Testis (tissue), 3 donors: Measurements from ENCODE around the gene MXD1. TPM values are rescaled to one million over a fixed set of nuclear protein-coding genes. Genes with fewer than 3 reads are reported as not detected.

ENCODE experiments used
- DNase-seq: peaks from one replicate; pipeline ENCODE4 v3.0.0-alpha.2; 2019
- H3K27ac ChIP-seq, 2 donors: fragments of 200-600 bp; sonication (generic); one replicate each; pipeline ENCODE4 v1.5.1; 2019
- H3K27me3 ChIP-seq: fragments of 200-600 bp; sonication (generic); one replicate; pipeline ENCODE4 v1.5.1; 2019
- H3K36me3 ChIP-seq: fragments of 200-600 bp; sonication (generic); one replicate; pipeline ENCODE4 v1.5.1; 2017; ENCODE audit warnings: low read depth; ENCODE audit errors: missing control alignments
- H3K4me1 ChIP-seq: fragments of 200-600 bp; sonication (generic); one replicate; pipeline ENCODE4 v1.5.1; 2019
- H3K4me3 ChIP-seq, 2 donors: fragments of 200-600 bp; sonication (generic); one replicate each; pipeline ENCODE4 v1.5.1; 2017 to 2019
- H3K9me3 ChIP-seq: fragments of 200-600 bp; sonication (generic); one replicate; pipeline ENCODE4 v1.5.1; 2017
- CTCF ChIP-seq, 3 experiments: fragments of 450-650 bp in 2 of 3; fragments of 200-600 bp in 1 of 3; sonication (generic) in 1 of 3; IDR thresholded peaks; one replicate each; pipeline ENCODE4 v1.5.1; 2016 to 2019; ENCODE audit warnings: antibody characterized with exemption in 3 of 3, mild to moderate bottlenecking in 2 of 3, moderate library complexity in 1 of 3
- POLR2A ChIP-seq: fragments of 450-650 bp; IDR thresholded peaks from one replicate; pipeline ENCODE4 v1.6.1; 2017; ENCODE audit warnings: antibody characterized with exemption, mild to moderate bottlenecking, moderate library complexity
- WGBS, 2 donors: methylation state at CpG; one replicate each; pipeline ENCODE4 v1.1.5; 2018; 5-methylcytosine and 5-hydroxymethylcytosine counted together
- intact Hi-C: fragments of 100-400 bp; cut with DNase I; formaldehyde crosslinking; loops from one replicate; pipeline ENCODE4 v1.15.1; 2023; ENCODE audit warnings: low total_unique reads
- polyA plus RNA-seq: library from polyadenylated mRNA; stranded (reverse); fragments of 350-450 nt; fragmentation: Illumina TruSeq; extraction: RNeasy Lipid Tissue Mini Kit (QIAGEN cat#74804); gene quantifications from one replicate; pipeline ENCODE4 v1.2.3, GENCODE V29; 2014; ENCODE audit warnings: low read depth, low replicate concordance; ENCODE audit not compliant: insufficient read depth
- small RNA-seq, 2 donors: library from RNA; depleted of rRNA; stranded (forward); fragments of <200 nt; gene quantifications; one replicate each; pipeline ENCODE3, GENCODE V24; 2016
- total RNA-seq, 2 donors: library from RNA; depleted of rRNA; stranded (reverse); fragments of >200 nt; gene quantifications; one replicate each; pipeline ENCODE4 v1.2.3, GENCODE V29; 2016

The MXD1 gene
- total and polyA plus RNA-seq, 3 donors from 2014 or later, result 8.4 to 16.8 (median 11.0) TPM

GRCh38 chr2:69989441-69990105 lies 74.7 kb downstream of the MXD1 start:
- WGBS, 2 donors, result 90 to 92% methylated on average over 7 to 12 of the region's 12 CpGs
- intact Hi-C loops, result no loop called here
- no peaks in the 10 kb centered on the region for H3K36me3 ChIP-seq
- H3K27me3 ChIP-seq, result no peaks in the 10 kb centered on the region
- no peaks in the 10 kb centered on the region for H3K9me3 ChIP-seq
- no peaks in the 10 kb centered on the region for H3K4me1 ChIP-seq
- no peak overlapping the region for H3K4me3 ChIP-seq
- H3K27ac ChIP-seq, result no peak overlapping the region
- no peak for DNase-seq
- no peak for TF ChIP-seq POLR2A
- no peak for TF ChIP-seq CTCF (IDR thresholded peaks at IDR 0.05)

Small RNA genes within 50 kb of the gene (small RNA-seq; reads per million reads assigned to genes)
- gene RPL23AP92, result 0 reads per million in 2 donors

Other genes with a start within 250 kb of the MXD1 start
- gene ANXA4, start 173.0 kb upstream of the MXD1 start, total RNA-seq, result 10 to 100 TPM; 27.1 to 30.2 TPM
- 71.2 TPM for gene ANXA4, start 173.0 kb upstream of the MXD1 start, polyA plus RNA-seq
- 10 to 100 TPM; 19.9 to 27.6 TPM for gene GMCL1, start 85.4 kb upstream of the MXD1 start, total RNA-seq
- gene GMCL1, start 85.4 kb upstream of the MXD1 start, polyA plus RNA-seq, result 30.5 TPM
- 10 to 100 TPM; 77.1 to 78.3 TPM for gene SNRNP27, start 21.2 kb upstream of the MXD1 start, total RNA-seq
- gene SNRNP27, start 21.2 kb upstream of the MXD1 start, polyA plus RNA-seq, result 43.8 TPM
- 1 to 10 TPM; 8.2 to 9.2 TPM for gene ASPRV1, start 46.5 kb downstream of the MXD1 start, total RNA-seq
- gene ASPRV1, start 46.5 kb downstream of the MXD1 start, polyA plus RNA-seq, result 3.5 TPM
- 100 to 1,000 TPM; 144 to 200 TPM for gene PCBP1, start 172.4 kb downstream of the MXD1 start, total RNA-seq
- gene PCBP1, start 172.4 kb downstream of the MXD1 start, polyA plus RNA-seq, result 270 TPM